Activated naive CD4-positive, alpha-beta T cell treated with anti-CD3 and anti-CD28 coated beads, Interleukin-2, amount 10 ng/mL, durations not matched to agents 7 days and 5 days (primary cell): ENCODE data around the gene NSD2.

Experiments used
- CTCF ChIA-PET: fragments of 350-600 bp; sonication (Branson Sonifier 250); formaldehyde crosslinking; loops from one replicate; lab custom pipeline; 2021; ENCODE audit warnings: antibody characterized with exemption; lab: Charles Lee
- DNase-seq: peaks from one replicate; pipeline ENCODE4 v3.0.0-alpha.2; 2020
- H3K27ac Mint-ChIP-seq: one replicate; pipeline ENCODE4 v1.8.0; 2021; ENCODE audit warnings: mild to moderate bottlenecking, moderate library complexity, mixed read lengths
- H3K27me3 Mint-ChIP-seq: one replicate; pipeline ENCODE4 v1.8.0; 2021; ENCODE audit warnings: mild to moderate bottlenecking, mixed read lengths
- H3K36me3 Mint-ChIP-seq: one replicate; pipeline ENCODE4 v1.8.0; 2021; ENCODE audit warnings: mixed read lengths
- H3K4me1 Mint-ChIP-seq: one replicate; pipeline ENCODE4 v1.8.0; 2021; ENCODE audit warnings: mixed read lengths
- H3K4me3 Mint-ChIP-seq: one replicate; pipeline ENCODE4 v1.8.0; 2021; ENCODE audit warnings: mild to moderate bottlenecking, moderate library complexity, mixed read lengths
- H3K9me3 Mint-ChIP-seq: one replicate; pipeline ENCODE4 v1.8.0; 2021; ENCODE audit warnings: mixed read lengths

The NSD2 gene

GRCh38 chr4:1882850-1883271, 11.7 kb downstream of the NSD2 start:
- Mint-ChIP-seq H3K27me3 (no peaks in the 10 kb centered on the region), H3K9me3 (no peaks in the 10 kb centered on the region), H3K36me3 (peaks cover 32% of the 10 kb centered on the region), H3K4me1 (peaks cover 58% of the 10 kb centered on the region), H3K27ac (no peak overlapping the region), H3K4me3 (no peak overlapping the region)
- CTCF ChIA-PET, result interaction anchor here (1.0 kb wide), 1 partner anchor 16 kb away, joined by 4 read pairs; no protein-coding TSS in a partner anchor
- DNase-seq, result no peak

- H3K36me3 Mint-ChIP-seq, result peaks cover 31% of the 10 kb centered on the region
- CTCF ChIA-PET, result interaction anchor here (0.7 to 1.0 kb wide), 2 partner anchors 10 to 16 kb away, joined by 3 to 4 read pairs; no protein-coding TSS in a partner anchor
- H3K9me3 Mint-ChIP-seq, result no peaks in the 10 kb centered on the region
- H3K4me3 Mint-ChIP-seq, result no peak overlapping the region
- no peaks in the 10 kb centered on the region for H3K27me3 Mint-ChIP-seq
- peaks cover 56% of the 10 kb centered on the region for H3K4me1 Mint-ChIP-seq
- H3K27ac Mint-ChIP-seq, result peak overlapping the region; percentile 55
- DNase-seq, result no peak
Measured at GRCh38 chr4:1883583-1883982, 12.4 kb downstream of the NSD2 start.

DNA sequence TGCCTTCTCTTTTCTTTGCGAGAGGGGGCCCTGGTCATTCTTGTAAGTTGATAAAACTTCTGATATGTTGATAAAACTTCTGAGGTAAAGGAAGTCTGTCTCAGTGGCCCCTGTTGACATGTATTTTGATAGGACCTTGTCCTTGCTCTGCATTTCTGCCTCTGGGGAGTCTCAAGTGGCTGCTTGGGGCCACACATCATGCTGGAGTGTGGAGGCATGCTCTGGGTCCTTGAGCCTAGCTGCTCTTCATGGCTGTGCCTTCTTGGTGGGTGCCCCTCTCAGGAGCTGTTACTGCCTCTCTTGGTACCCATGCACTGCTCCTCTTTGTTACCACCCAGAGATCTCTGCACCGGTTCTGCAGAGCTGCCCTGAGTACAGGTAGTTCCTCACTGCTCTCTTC, 14.2 kb downstream of the NSD2 start:
- H3K27ac Mint-ChIP-seq, result peak overlapping the region; percentile 38
- CTCF ChIA-PET, result no interaction called here
- no peak overlapping the region for H3K4me3 Mint-ChIP-seq
- no peaks in the 10 kb centered on the region for H3K27me3 Mint-ChIP-seq
- H3K9me3 Mint-ChIP-seq, result no peaks in the 10 kb centered on the region
- peaks cover 46% of the 10 kb centered on the region for H3K4me1 Mint-ChIP-seq
- no peak for DNase-seq
- peaks cover 29% of the 10 kb centered on the region for H3K36me3 Mint-ChIP-seq

DNA sequence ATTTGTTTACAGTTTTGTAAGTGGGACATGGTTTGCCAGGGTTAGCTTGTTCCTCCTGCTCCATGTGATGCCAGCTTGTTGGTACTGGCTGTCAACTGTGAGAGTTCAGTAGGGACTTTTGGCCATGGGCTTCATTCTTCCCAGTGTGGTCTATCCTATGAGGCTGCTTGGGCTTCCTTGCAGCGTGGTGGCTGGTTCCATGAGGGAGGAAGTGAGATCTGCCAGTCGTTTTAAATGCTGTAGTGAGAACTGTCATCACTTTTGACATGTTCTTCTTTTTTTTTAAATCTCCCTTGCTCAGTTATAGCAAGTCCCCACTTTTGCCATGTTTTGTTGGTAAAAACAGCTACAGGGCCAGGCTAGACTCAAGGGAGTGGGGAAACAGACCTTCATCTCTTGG, 15.9 kb downstream of the NSD2 start:
- no peak for DNase-seq
- CTCF ChIA-PET, result interaction anchor here (0.6 to 3.5 kb wide), 3 partner anchors 9 to 71 kb away, joined by 4 to 16 read pairs (median 4); no protein-coding TSS in a partner anchor
- Mint-ChIP-seq H3K27ac (peak overlapping the region; percentile 50), H3K9me3 (no peaks in the 10 kb centered on the region), H3K27me3 (no peaks in the 10 kb centered on the region), H3K4me1 (peaks cover 40% of the 10 kb centered on the region), H3K4me3 (no peak overlapping the region), H3K36me3 (peaks cover 22% of the 10 kb centered on the region)

- H3K27me3 Mint-ChIP-seq, result no peaks in the 10 kb centered on the region
- CTCF ChIA-PET, result interaction anchor here (0.9 kb wide), 1 partner anchor 11 kb away, joined by 4 read pairs; no protein-coding TSS in a partner anchor
- H3K27ac Mint-ChIP-seq, result no peak overlapping the region
- H3K9me3 Mint-ChIP-seq, result no peaks in the 10 kb centered on the region
- no peak for DNase-seq
- H3K4me1 Mint-ChIP-seq, result peaks cover 36% of the 10 kb centered on the region
- H3K36me3 Mint-ChIP-seq, result peaks cover 36% of the 10 kb centered on the region
- no peak overlapping the region for H3K4me3 Mint-ChIP-seq
Measured at GRCh38 chr4:1890979-1891570, 19.9 kb downstream of the NSD2 start.

DNA sequence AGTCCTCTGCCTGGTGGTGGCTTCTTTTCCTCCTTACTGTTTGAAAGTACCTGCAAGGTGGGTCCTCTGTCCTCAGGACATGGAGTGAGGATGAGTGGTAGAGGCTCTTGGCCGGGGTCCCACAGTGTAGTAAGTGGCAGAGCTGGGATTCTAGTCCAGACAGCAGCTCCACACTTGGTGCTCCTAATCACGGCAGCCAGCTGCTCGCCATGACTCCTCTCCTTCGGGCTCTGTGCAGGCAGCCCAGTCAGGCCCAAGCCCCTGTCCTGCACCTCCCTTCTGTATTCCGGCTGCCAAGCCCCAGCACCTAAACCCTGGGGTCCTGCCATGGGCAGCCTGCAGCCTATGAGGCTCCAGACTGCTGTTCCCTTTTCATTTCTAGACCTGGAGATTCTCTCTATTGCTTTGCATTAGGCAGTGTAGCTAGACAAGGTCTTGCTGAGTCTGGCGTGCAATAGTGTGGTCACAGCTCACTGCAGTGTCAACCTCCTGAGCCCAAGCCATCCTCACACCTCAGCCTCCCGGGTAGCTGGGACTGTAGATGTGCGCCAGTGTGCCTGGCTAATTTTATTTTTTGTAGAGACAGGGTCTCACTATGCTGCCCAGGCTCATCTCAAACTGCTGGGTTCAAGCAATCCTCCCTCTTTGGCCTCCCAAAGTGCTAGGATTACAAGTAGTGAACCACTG, 24.9 kb downstream of the NSD2 start:
- Mint-ChIP-seq H3K27ac (peak overlapping the region; percentile 80), H3K36me3 (peaks cover 46% of the 10 kb centered on the region), H3K4me1 (peaks cover 58% of the 10 kb centered on the region), H3K4me3 (no peak overlapping the region), H3K9me3 (no peaks in the 10 kb centered on the region), H3K27me3 (no peaks in the 10 kb centered on the region)
- DNase-seq, result no peak
- CTCF ChIA-PET, result interaction anchor here (1.2 to 4.8 kb wide), 2 partner anchors 9 to 22 kb away, joined by 4 to 30 read pairs; no protein-coding TSS in a partner anchor

- H3K36me3 Mint-ChIP-seq, result peaks cover 51% of the 10 kb centered on the region
- H3K27me3 Mint-ChIP-seq, result no peaks in the 10 kb centered on the region
- CTCF ChIA-PET, result interaction anchor here (4.8 kb wide), 2 partner anchors 23 to 42 kb away, joined by 16 to 30 read pairs; no protein-coding TSS in a partner anchor
- peaks cover 57% of the 10 kb centered on the region for H3K4me1 Mint-ChIP-seq
- no peak overlapping the region for H3K4me3 Mint-ChIP-seq
- no peak for DNase-seq
- H3K27ac Mint-ChIP-seq, result peak overlapping the region; percentile 82
- no peaks in the 10 kb centered on the region for H3K9me3 Mint-ChIP-seq
Measured at GRCh38 chr4:1896658-1896991, 25.4 kb downstream of the NSD2 start.

DNA sequence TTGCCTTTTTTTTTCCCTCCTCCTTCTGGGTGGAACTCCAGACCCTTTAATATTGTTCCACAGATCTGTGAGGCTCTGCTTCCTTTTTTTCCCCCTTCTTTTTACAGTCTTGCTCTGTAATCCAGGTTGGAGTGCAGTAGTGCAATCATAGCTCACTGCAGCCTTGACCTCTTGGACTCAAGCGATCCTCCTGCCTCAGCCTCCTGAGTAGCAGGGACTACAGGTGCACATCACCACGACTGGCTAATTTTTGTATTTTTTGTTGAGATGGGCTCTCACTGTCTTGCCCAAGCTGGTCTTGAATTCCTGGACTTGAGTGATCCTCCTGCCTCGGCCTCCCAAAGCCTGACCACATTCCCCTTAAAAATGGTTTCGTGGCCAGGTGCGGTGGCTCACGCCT, 26.8 kb downstream of the NSD2 start:
- H3K9me3 Mint-ChIP-seq, result no peaks in the 10 kb centered on the region
- H3K36me3 Mint-ChIP-seq, result peaks cover 57% of the 10 kb centered on the region
- DNase-seq, result no peak
- H3K4me1 Mint-ChIP-seq, result peaks cover 68% of the 10 kb centered on the region
- CTCF ChIA-PET, result interaction anchor here (0.6 to 4.8 kb wide), 8 partner anchors 18 to 1151 kb away, joined by 3 to 30 read pairs (median 4); no protein-coding TSS in a partner anchor
- peak overlapping the region; percentile 24 for H3K27ac Mint-ChIP-seq
- no peaks in the 10 kb centered on the region for H3K27me3 Mint-ChIP-seq
- H3K4me3 Mint-ChIP-seq, result no peak overlapping the region

- DNase-seq, result no peak
- Mint-ChIP-seq H3K9me3 (no peaks in the 10 kb centered on the region), H3K27ac (peak overlapping the region; percentile 91), H3K4me1 (peaks cover 73% of the 10 kb centered on the region), H3K27me3 (no peaks in the 10 kb centered on the region), H3K4me3 (no peak overlapping the region), H3K36me3 (peaks cover 61% of the 10 kb centered on the region)
- CTCF ChIA-PET, result interaction anchor here (0.7 to 4.8 kb wide), 23 partner anchors 10 to 175 kb away, joined by 3 to 30 read pairs (median 5); no protein-coding TSS in a partner anchor
Measured at GRCh38 chr4:1898681-1899080, 27.5 kb downstream of the NSD2 start.

DNA sequence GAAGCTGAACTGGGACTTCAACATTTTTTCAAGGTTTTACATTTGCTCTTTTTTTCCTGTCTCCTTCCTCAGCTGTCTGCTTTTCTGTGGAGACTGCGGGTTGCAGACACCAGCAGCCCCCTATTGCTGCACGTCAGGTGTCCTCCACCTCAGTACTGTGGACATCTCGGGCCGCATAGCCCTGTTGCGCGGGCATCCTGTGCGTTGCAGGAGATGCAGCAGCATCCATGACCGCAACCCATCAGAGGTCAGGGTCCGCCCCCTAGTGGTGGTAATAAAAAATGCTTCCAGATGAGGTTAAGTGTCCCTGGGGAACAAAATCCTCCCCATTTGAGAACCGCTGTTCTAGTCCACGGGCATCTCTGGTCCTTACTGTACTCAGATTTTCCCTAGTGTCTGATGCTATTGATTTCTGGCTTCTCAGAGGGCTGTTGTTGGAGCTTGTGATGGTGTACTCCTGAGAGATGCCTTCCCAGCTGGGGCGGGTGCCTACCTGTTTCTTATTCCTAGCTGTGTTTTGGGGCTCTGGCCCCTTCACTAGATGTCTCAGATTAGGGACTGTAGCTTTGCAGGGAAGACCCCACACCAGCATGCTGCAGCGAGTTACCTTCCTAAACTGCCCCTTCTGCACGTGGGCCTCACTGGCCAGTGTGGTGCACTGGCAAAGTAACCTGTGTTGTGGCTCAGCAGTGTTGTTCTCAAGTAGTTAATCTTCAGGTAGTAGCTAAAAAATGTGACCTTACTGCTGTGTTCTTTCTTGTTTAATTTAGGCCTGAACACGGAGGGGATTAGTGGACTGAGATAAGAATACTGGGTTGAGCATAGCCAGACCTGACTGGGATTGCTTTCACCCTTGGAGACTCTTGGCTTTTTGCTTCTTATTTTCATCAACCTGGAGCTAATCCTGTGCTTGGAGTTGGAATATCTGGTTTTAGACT, 28.2 kb downstream of the NSD2 start:
- Mint-ChIP-seq H3K27ac (peak overlapping the region; percentile 91), H3K4me3 (no peak overlapping the region), H3K9me3 (no peaks in the 10 kb centered on the region), H3K36me3 (peaks cover 63% of the 10 kb centered on the region), H3K4me1 (peaks cover 80% of the 10 kb centered on the region), H3K27me3 (no peaks in the 10 kb centered on the region)
- peak; percentile 84 for DNase-seq
- CTCF ChIA-PET, result interaction anchor here (0.7 to 4.8 kb wide), 33 partner anchors 9 to 176 kb away, joined by 3 to 30 read pairs (median 4); no protein-coding TSS in a partner anchor

GRCh38 chr4:1900087-1900433, 28.9 kb downstream of the NSD2 start:
- DNase-seq, result no peak
- Mint-ChIP-seq H3K9me3 (no peaks in the 10 kb centered on the region), H3K4me3 (no peak overlapping the region), H3K36me3 (peaks cover 66% of the 10 kb centered on the region), H3K27ac (peak overlapping the region; percentile 54), H3K4me1 (peaks cover 82% of the 10 kb centered on the region), H3K27me3 (no peaks in the 10 kb centered on the region)
- CTCF ChIA-PET, result interaction anchor here (0.7 to 4.8 kb wide), 26 partner anchors 9 to 222 kb away, joined by 3 to 30 read pairs (median 4); no protein-coding TSS in a partner anchor

- Mint-ChIP-seq H3K4me3 (no peak overlapping the region), H3K4me1 (peaks cover 82% of the 10 kb centered on the region), H3K36me3 (peaks cover 67% of the 10 kb centered on the region), H3K27ac (no peak overlapping the region), H3K27me3 (no peaks in the 10 kb centered on the region), H3K9me3 (no peaks in the 10 kb centered on the region)
- DNase-seq, result no peak
- CTCF ChIA-PET, result interaction anchor here (0.9 to 4.8 kb wide), 12 partner anchors 8 to 221 kb away, joined by 3 to 30 read pairs (median 5); no protein-coding TSS in a partner anchor
Measured at GRCh38 chr4:1900624-1901023, 29.4 kb downstream of the NSD2 start.

DNA sequence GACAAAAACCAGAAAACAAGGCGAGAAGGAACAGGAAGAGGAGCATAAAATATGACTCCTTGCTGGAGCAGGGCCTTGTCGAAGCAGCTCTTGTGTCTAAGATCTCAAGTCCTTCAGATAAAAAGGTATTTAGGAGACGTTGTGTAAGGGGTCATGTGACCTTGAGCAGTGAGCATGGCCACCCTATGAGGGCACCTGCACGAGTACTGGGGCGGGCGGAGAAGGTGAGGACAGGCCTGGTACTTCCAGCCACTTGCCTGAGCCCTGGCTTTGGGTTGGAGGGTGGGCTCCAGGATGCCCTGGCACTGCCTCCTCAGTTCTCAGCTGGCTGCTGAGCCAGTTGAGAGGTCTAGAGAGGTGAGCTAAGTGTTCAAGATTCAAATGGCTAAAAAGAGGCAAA, 29.9 kb downstream of the NSD2 start:
- H3K27me3 Mint-ChIP-seq, result no peaks in the 10 kb centered on the region
- H3K9me3 Mint-ChIP-seq, result no peaks in the 10 kb centered on the region
- CTCF ChIA-PET, result interaction anchor here (0.9 to 4.8 kb wide), 5 partner anchors 14 to 221 kb away, joined by 3 to 30 read pairs (median 16); no protein-coding TSS in a partner anchor
- DNase-seq, result no peak
- peaks cover 82% of the 10 kb centered on the region for H3K4me1 Mint-ChIP-seq
- peaks cover 67% of the 10 kb centered on the region for H3K36me3 Mint-ChIP-seq
- no peak overlapping the region for H3K27ac Mint-ChIP-seq
- H3K4me3 Mint-ChIP-seq, result no peak overlapping the region
